GM12878 (cell line): ENCODE results near the gene CCL11. TPM values are rescaled to one million over a fixed set of nuclear protein-coding genes. Genes with fewer than 3 reads are reported as not detected.

Experiments
- ATAC-seq: fragments of 200-7000 bp; cut with Tn5 transposase; 3 replicates; pipeline ENCODE4 v1.9.1; 2020; ENCODE audit warnings: mild to moderate bottlenecking, moderate library complexity
- BruUV-seq: library from RNA; stranded (reverse); fragments of 400-500 nt; replicated peaks from 2 replicates; lab custom pipeline; 2021; lab: Mats Ljungman, UMichigan
- CTCF ChIA-PET: fragments of 300-600 bp; sonication (Branson Sonifier 250); formaldehyde crosslinking; extraction: SDS; loops from one replicate; lab custom pipeline; 2021; ENCODE audit warnings: inconsistent platforms; lab: Yijun Ruan, JAX
- POLR2A ChIA-PET: fragments of 350-600 bp; formaldehyde crosslinking; extraction: SDS; loops from one replicate; lab custom pipeline; 2021; ENCODE audit warnings: inconsistent platforms; lab: Charles Lee
- RAD21 ChIA-PET: fragments of 300-600 bp; sonication (Branson Sonifier 250); formaldehyde crosslinking; loops from one replicate; lab custom pipeline; 2023; ENCODE audit warnings: antibody characterized with exemption; ENCODE audit not compliant: unreplicated experiment; lab: Charles Lee
- SMC1A ChIA-PET: fragments of 300-600 bp; sonication (Branson Sonifier 250); formaldehyde crosslinking; loops from one replicate; lab custom pipeline; 2023; ENCODE audit not compliant: unreplicated experiment, uncharacterized antibody; lab: Charles Lee
- DNase-seq: peaks from one replicate; pipeline ENCODE4 v3.0.0-alpha.2; 2011; ENCODE audit warnings: low read depth, low spot score
- FAIRE-seq: peaks from 3 replicates; lab custom pipeline; 2011; peaks lifted over from hg19 to GRCh38; lab: Jason Lieb, UNC
- H2AFZ ChIP-seq: 2 replicates; pipeline ENCODE4 v1.6.0; 2011; ENCODE audit warnings: low read depth, low read length, control low read depth; ENCODE audit not compliant: control insufficient read depth
- H3K27ac ChIP-seq: 2 replicates; pipeline ENCODE4 v1.5.1; 2011; ENCODE audit warnings: control low read depth; ENCODE audit not compliant: control insufficient read depth, insufficient read depth
- H3K27me3 ChIP-seq, 2 experiments: replicated peaks in 1 of 2; 2 replicates each; pipeline versions ENCODE4 v1.6.0 to v1.6.1; 2011; ENCODE audit warnings: low read length in 1 of 2; ENCODE audit not compliant: control insufficient read depth in 2 of 2, insufficient read depth in 2 of 2
- H3K36me3 ChIP-seq, 2 experiments: 2 replicates each; pipeline ENCODE4 v1.5.1; 2011; ENCODE audit warnings: low read length in 1 of 2; ENCODE audit not compliant: control insufficient read depth in 2 of 2, insufficient read depth in 2 of 2
- H3K4me1 ChIP-seq: 2 replicates; pipeline ENCODE4 v1.6.1; 2011; ENCODE audit warnings: mild to moderate bottlenecking, low read length, moderate library complexity, mixed read lengths; ENCODE audit not compliant: control insufficient read depth, insufficient read depth
- H3K4me2 ChIP-seq: 2 replicates; pipeline ENCODE4 v1.6.0; 2011; ENCODE audit warnings: control low read depth; ENCODE audit not compliant: control insufficient read depth, insufficient read depth
- H3K4me3 ChIP-seq: fragments of 200-600 bp; sonication (generic); 2 replicates; pipeline ENCODE4 v1.5.1; 2016
- H3K79me2 ChIP-seq: 2 replicates; pipeline ENCODE4 v1.6.0; 2011; ENCODE audit warnings: low read length; ENCODE audit not compliant: control insufficient read depth, insufficient read depth
- H3K9ac ChIP-seq: 2 replicates; pipeline ENCODE4 v1.8.0; 2011; ENCODE audit warnings: low read length, control low read depth, mixed read lengths; ENCODE audit not compliant: control insufficient read depth, insufficient read depth
- H3K9me3 ChIP-seq: replicated peaks from 3 replicates; pipeline ENCODE4 v1.5.1; 2011; ENCODE audit warnings: mild to moderate bottlenecking, low read length; ENCODE audit not compliant: control insufficient read depth, insufficient read depth
- H4K20me1 ChIP-seq: 2 replicates; pipeline ENCODE4 v1.6.0; 2011; ENCODE audit not compliant: control insufficient read depth, insufficient read depth
- CBX3 ChIP-seq: fragments of 200-600 bp; sonication (generic); IDR thresholded peaks from 2 replicates; pipeline ENCODE4 v1.6.1; 2016; ENCODE audit warnings: low read depth, borderline replicate concordance
- CEBPB ChIP-seq, 2 experiments: fragments of 150-350 bp in 1 of 2; IDR thresholded peaks; 2 replicates each; pipeline ENCODE4 v1.6.1; 2012 to 2014; ENCODE audit warnings: low read depth in 2 of 2, low read length in 2 of 2, borderline replicate concordance in 1 of 2, inconsistent platforms in 1 of 2
- CREM ChIP-seq: IDR thresholded peaks from 2 replicates; pipeline ENCODE4 v1.6.1; 2014; ENCODE audit warnings: antibody characterized with exemption, low read depth
- DPF2 ChIP-seq: fragments of 450-650 bp; IDR thresholded peaks from 2 replicates; pipeline ENCODE4 v1.6.1; 2017; ENCODE audit warnings: mild to moderate bottlenecking
- EP300 ChIP-seq, 2 experiments: fragments of 150-350 bp in 1 of 2; IDR thresholded peaks; 2 replicates each; pipeline ENCODE4 v1.6.1; 2011 to 2012; ENCODE audit warnings: low read depth in 2 of 2, low read length in 2 of 2, borderline replicate concordance in 1 of 2, improper control_type of control experiment in 1 of 2, inconsistent platforms in 1 of 2; ENCODE audit not compliant: control insufficient read depth in 1 of 2
- MEF2A ChIP-seq: IDR thresholded peaks from 2 replicates; pipeline ENCODE4 v1.6.1; 2011; ENCODE audit warnings: low read depth, mild to moderate bottlenecking, low read length, moderate library complexity; ENCODE audit not compliant: insufficient read depth
- MTA2 ChIP-seq: fragments of 450-650 bp; IDR thresholded peaks from 2 replicates; pipeline ENCODE4 v1.6.1; 2016; ENCODE audit warnings: low read depth, mild to moderate bottlenecking, moderate library complexity
- MYC ChIP-seq: IDR thresholded peaks from 2 replicates; pipeline ENCODE4 v1.6.1; 2011; ENCODE audit warnings: mild to moderate bottlenecking, low read length, moderate library complexity, inconsistent platforms; ENCODE audit not compliant: insufficient read depth, insufficient replicate concordance, insufficient read length, severe bottlenecking
- PRDM15 ChIP-seq: fragments of 450-650 bp; formaldehyde crosslinking; IDR thresholded peaks from 2 replicates; pipeline ENCODE4 v1.4.0; 2020; ENCODE audit warnings: mild to moderate bottlenecking, moderate library complexity
- TBL1XR1 ChIP-seq: IDR thresholded peaks from 2 replicates; pipeline ENCODE4 v1.6.1; 2012; ENCODE audit warnings: low read depth, low read length, improper control_type of control experiment
- ZNF592 ChIP-seq: fragments of 450-650 bp; IDR thresholded peaks from 2 replicates; pipeline ENCODE4 v1.6.1; 2017; ENCODE audit warnings: mild to moderate bottlenecking, moderate library complexity
- whole genome bisulfite sequencing: methylation state at CpG from one replicate; pipeline ENCODE4 v1.1.6; 2016; ENCODE audit warnings: low lambda C conversion rate; ENCODE audit not compliant: insufficient replicate concordance, insufficient coverage; ENCODE audit errors: missing lambda C conversion rate; 5-methylcytosine and 5-hydroxymethylcytosine counted together
- in situ Hi-C: fragments of 300-500 bp; cut with MboI; formaldehyde crosslinking; loops from 9 replicates; pipeline ENCODE4 v1.14.3; 2018; ENCODE audit warnings: mixed read lengths
- intact Hi-C: fragments of 100-400 bp; cut with micrococcal nuclease; formaldehyde crosslinking; loops from one replicate; pipeline ENCODE4 v1.14.2; 2022; ENCODE audit not compliant: unreplicated experiment
- polyA plus RNA-seq, 11 experiments: library from polyadenylated mRNA; depleted of rRNA in 4 of 11; unstranded in 6 of 11; stranded (reverse) in 5 of 11; fragments of >200 nt; fragmentation: Nextera tagmentation in 4 of 11; fragmentation: Illumina TruSeq in 1 of 11; extraction: Ambion mirVana in 4 of 11; extraction: Trizol in 1 of 11; gene quantifications; 1 replicate in 1 of 11; 2 replicates in 10 of 11; pipeline versions ENCODE4 v1.2.1 to v1.2.3, GENCODE V29; 2011 to 2016; ENCODE audit warnings: inconsistent platforms in 2 of 11, missing spikeins in 2 of 11, low read depth in 1 of 11
- total RNA-seq, 4 experiments: library from RNA; depleted of rRNA in 3 of 4; stranded (reverse); fragments of >200 nt in 3 of 4; fragmentation: Illumina TruSeq in 1 of 4; extraction: Trizol in 1 of 4; gene quantifications; 2 replicates each; pipeline versions ENCODE4 v1.2.1 to v1.2.3, GENCODE V29; 2013 to 2021
- TF ChIP-seq, protein P1 (sequence below): fragments of 150-350 bp; IDR thresholded peaks from 2 replicates; pipeline ENCODE4 v1.6.1; 2016; ENCODE audit warnings: low read depth, low read length

CCL11 gene
- total and polyA plus RNA-seq, 10 of the 15 experiments (the other 5 are each of a cell fraction or from before 2014, with no cell fraction given) = not detected

DNA sequence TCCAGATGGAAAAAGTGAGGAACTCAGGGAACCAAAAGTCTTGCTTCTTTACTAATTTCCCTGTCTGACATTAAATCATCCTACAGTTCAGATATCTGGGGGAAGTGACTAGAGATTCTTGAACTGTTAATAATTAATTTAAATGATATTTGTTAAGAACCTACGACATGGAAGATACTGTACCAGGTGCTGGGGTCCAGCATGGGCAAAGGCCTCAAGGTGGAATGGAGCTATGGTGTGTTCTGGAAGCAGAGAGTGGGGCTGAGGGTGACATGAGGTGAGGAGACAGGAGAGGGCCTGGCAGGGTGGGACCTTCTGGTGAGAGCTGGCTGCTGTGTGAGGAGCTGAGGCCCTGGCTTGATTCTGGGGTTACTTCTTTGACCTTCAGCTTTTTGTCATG, 36.5 kb upstream of the CCL11 start:
- POLR2A ChIA-PET = no interaction called here
- peaks cover 17% of the 10 kb centered on the region for H3K4me1 ChIP-seq
- H3K9ac ChIP-seq = no peak overlapping the region
- ATAC-seq = no peak
- TF ChIP-seq MEF2A (no peak), CBX3 (no peak), PRDM15 (CRISPR knock-in tag) (no peak), EP300 (IDR thresholded peaks at IDR 0.05; ENCODE audit: borderline replicate concordance in 1 of 2, control insufficient read depth in 1 of 2, low read depth in 2 of 2, low read length in 2 of 2) (no peak), TBL1XR1 (no peak), CEBPB (IDR thresholded peaks at IDR 0.05; ENCODE audit: borderline replicate concordance in 1 of 2, low read depth in 2 of 2, low read length in 2 of 2) (no peak), DPF2 (no peak), MYC (no peak), MTA2 (no peak), CREM (no peak), ZNF592 (no peak)
- TF ChIP-seq, protein P1, sequence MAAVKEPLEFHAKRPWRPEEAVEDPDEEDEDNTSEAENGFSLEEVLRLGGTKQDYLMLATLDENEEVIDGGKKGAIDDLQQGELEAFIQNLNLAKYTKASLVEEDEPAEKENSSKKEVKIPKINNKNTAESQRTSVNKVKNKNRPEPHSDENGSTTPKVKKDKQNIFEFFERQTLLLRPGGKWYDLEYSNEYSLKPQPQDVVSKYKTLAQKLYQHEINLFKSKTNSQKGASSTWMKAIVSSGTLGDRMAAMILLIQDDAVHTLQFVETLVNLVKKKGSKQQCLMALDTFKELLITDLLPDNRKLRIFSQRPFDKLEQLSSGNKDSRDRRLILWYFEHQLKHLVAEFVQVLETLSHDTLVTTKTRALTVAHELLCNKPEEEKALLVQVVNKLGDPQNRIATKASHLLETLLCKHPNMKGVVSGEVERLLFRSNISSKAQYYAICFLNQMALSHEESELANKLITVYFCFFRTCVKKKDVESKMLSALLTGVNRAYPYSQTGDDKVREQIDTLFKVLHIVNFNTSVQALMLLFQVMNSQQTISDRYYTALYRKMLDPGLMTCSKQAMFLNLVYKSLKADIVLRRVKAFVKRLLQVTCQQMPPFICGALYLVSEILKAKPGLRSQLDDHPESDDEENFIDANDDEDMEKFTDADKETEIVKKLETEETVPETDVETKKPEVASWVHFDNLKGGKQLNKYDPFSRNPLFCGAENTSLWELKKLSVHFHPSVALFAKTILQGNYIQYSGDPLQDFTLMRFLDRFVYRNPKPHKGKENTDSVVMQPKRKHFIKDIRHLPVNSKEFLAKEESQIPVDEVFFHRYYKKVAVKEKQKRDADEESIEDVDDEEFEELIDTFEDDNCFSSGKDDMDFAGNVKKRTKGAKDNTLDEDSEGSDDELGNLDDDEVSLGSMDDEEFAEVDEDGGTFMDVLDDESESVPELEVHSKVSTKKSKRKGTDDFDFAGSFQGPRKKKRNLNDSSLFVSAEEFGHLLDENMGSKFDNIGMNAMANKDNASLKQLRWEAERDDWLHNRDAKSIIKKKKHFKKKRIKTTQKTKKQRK = no peak
- DNase-seq = no peak
- in situ Hi-C loops (no loop called here), intact Hi-C loops (no loop called here)
- BruUV-seq = no TSS peak
- SMC1A ChIA-PET = no interaction called here
- no peaks in the 10 kb centered on the region for H3K79me2 ChIP-seq
- H3K27me3 ChIP-seq = peaks cover 1 to 5% of the 10 kb centered on the region in 2 experiments; a peak in 3 of 4 replicates
- 5% methylated on average over 1 of the region's 1 CpG for WGBS
- no peak overlapping the region for H3K4me2 ChIP-seq
- H3K27ac ChIP-seq = no peak overlapping the region
- H3K9me3 ChIP-seq = no peaks in the 10 kb centered on the region; the same call in 2 of the 3 replicates
- no peak overlapping the region for H2AFZ ChIP-seq
- no peak overlapping the region for H3K4me3 ChIP-seq
- H4K20me1 ChIP-seq = no peaks in the 10 kb centered on the region
- RAD21 ChIA-PET = no interaction called here
- no peaks in the 10 kb centered on the region for H3K36me3 ChIP-seq
- no peak for FAIRE-seq
- CTCF ChIA-PET = interaction anchor here (1.2 kb wide), 1 partner anchor 13 kb away, joined by 5 read pairs; no protein-coding TSS in a partner anchor
